Suprapubic skin (tissue), 4 donors: ENCODE data around the gene AHRR.

Source experiments
- CTCF ChIP-seq, 2 donors: fragments of 200-600 bp in 1 of 2; fragments of 450-650 bp in 1 of 2; sonication (generic) in 1 of 2; IDR thresholded peaks; one replicate each; pipeline ENCODE4 v1.5.1; 2016 to 2019; ENCODE audit warnings: antibody characterized with exemption in 2 of 2, mild to moderate bottlenecking in 1 of 2, moderate library complexity in 1 of 2
- EP300 ChIP-seq: sonication (generic); formaldehyde crosslinking; IDR thresholded peaks from one replicate; pipeline ENCODE4 v1.6.1; 2017; ENCODE audit warnings: antibody characterized with exemption
- POLR2AphosphoS5 ChIP-seq, 3 donors: sonication (generic); formaldehyde crosslinking; IDR thresholded peaks; one replicate each; pipeline ENCODE4 v1.6.1; 2017; ENCODE audit warnings: antibody characterized with exemption in 3 of 3

DNA sequence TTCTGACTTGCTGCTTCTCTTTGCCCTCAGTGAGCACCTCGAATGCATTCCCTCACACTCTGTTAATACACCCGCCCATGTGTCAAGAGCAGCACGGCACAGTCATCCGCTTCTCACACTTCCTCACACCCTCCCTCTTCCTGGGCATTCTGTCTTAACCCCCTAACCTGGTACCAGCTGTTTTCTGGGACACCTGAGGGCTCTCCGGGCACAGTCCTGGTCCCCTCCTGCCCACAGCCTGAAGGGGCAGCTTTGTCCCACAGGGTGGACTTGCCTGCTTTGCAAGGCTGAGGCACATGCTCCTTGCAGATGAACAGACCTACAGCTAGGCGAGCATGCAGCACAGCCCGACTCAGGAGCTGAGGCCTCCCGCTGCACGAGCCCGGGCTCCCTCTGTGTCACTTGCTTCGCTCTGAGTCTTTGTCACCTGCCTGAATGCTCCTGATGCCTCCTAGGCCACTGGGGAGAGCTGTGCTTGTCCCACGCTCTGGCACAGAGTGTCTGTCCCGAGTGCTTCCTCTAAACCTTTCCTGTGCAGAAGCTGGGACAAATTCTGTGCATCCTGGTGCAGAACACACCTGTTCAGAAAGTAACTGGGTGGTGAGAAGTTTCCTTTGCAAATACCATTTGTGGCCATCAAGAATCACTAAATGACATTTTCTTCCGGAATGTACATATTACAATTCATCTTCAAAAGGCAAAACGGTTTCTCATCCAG is 47.8 kb downstream of the AHRR start:
- no peak for TF ChIP-seq CTCF (IDR thresholded peaks at IDR 0.05)
- TF ChIP-seq POLR2AphosphoS5 (IDR thresholded peaks at IDR 0.05) = no peak
- TF ChIP-seq EP300 = no peak
